ENCODE results near the gene SLCO3A1. TPM values are rescaled to one million over a fixed set of nuclear protein-coding genes. Genes with fewer than 3 reads are reported as not detected.

The SLCO3A1 gene
- total and polyA plus RNA-seq, 2 of the 8 experiments (the other 6 are each of a cell fraction or from before 2014, with no cell fraction given) = 15.1 to 20.4 TPM

- H2BK120ac ChIP-seq (replicated peaks; ENCODE audit: low read depth, low read length) = no peak overlapping the region
- H4K20me1 ChIP-seq (replicated peaks in 1 of 2; ENCODE audit: control insufficient read depth in 1 of 2, insufficient read depth in 2 of 2, low read length in 2 of 2) = peaks cover 0 to 5% of the 10 kb centered on the region in 2 experiments
- H3K18ac ChIP-seq (ENCODE audit: extremely low read depth, low read length) = 0 out of 2 replicates have a peak overlapping the region, but pooled peaks have one; percentile 52
- no peaks in the 10 kb centered on the region for H3K23me2 ChIP-seq (ENCODE audit: low read depth, low read length)
- H4K91ac ChIP-seq (replicated peaks; ENCODE audit: insufficient read length, low read length) = peak overlapping the region; percentile 26
- H3K23ac ChIP-seq (ENCODE audit: insufficient read length) = no peak overlapping the region
- no peak for DNase-seq (ENCODE audit: low read depth in 1 of 2, low spot score in 2 of 2)
- peaks cover 4% of the 10 kb centered on the region; the same call in 1 of the 2 replicates for H3K79me1 ChIP-seq (ENCODE audit: low read depth, low read length)
- H3K14ac ChIP-seq (ENCODE audit: insufficient read length) = no peak overlapping the region
- H3K79me2 ChIP-seq (ENCODE audit: control insufficient read depth in 1 of 2, insufficient read depth in 2 of 2, low read length in 2 of 2) = peaks cover 0 to 17% of the 10 kb centered on the region in 2 experiments; a peak in 2 of 4 replicates
- no peak overlapping the region for H2BK20ac ChIP-seq (ENCODE audit: low read length)
- no peak overlapping the region for H3K4ac ChIP-seq (replicated peaks; ENCODE audit: insufficient read length, low read depth, low read length)
- H3K4me2 ChIP-seq (ENCODE audit: insufficient read depth in 1 of 2, low read depth in 2 of 2, low read length in 2 of 2) = no peak overlapping the region
- ChIA-PET POLR2A (ENCODE audit: partially characterized antibody) (interaction anchor here (1.4 to 1.6 kb wide), 2 partner anchors 9 to 15 kb away, joined by 3 read pairs; no protein-coding TSS in a partner anchor), CTCF (ENCODE audit: partially characterized antibody) (interaction anchor here (0.7 to 10.1 kb wide), 7 partner anchors 8 to 210 kb away, joined by 3 to 108 read pairs (median 5); partner anchors contain the start of gene SLCO3A1)
- H3K36me3 ChIP-seq (ENCODE audit: control insufficient read depth in 2 of 4, insufficient read depth in 4 of 4, low read length in 3 of 4) = no peaks in the 10 kb centered on the region
- no peak overlapping the region for H2AFZ ChIP-seq (ENCODE audit: low read length)
- WGBS, 2 experiments (ENCODE audit: extremely low coverage in 1 of 2, insufficient coverage in 1 of 2, insufficient read length in 1 of 2, insufficient replicate concordance in 2 of 2, low coverage in 1 of 2, low lambda C conversion rate in 2 of 2, missing lambda C conversion rate in 1 of 2) = 90% methylated on average over 8 of the region's 8 CpGs; no CpG with 5 or more reads in 1 of the 2 experiments
- no peak overlapping the region; the same call in 1 of the 2 replicates for H2BK12ac ChIP-seq (ENCODE audit: low read depth, low read length)
- H2BK5ac ChIP-seq (ENCODE audit: low read depth, low read length) = no peak overlapping the region
- peaks cover 0 to 13% (median 9%) of the 10 kb centered on the region in 4 experiments; a peak in 6 of 7 replicates for H3K4me1 ChIP-seq (replicated peaks in 1 of 4; ENCODE audit: control insufficient read depth in 3 of 4, insufficient read depth in 4 of 4, low read length in 3 of 4)
- H3K9ac ChIP-seq (replicated peaks in 1 of 4; ENCODE audit: extremely low read depth in 1 of 4, low read depth in 3 of 4, low read length in 3 of 4) = no peak overlapping the region
- H3K56ac ChIP-seq (replicated peaks; ENCODE audit: insufficient read length, low read depth, low read length) = no peak overlapping the region
- H4K5ac ChIP-seq (ENCODE audit: insufficient read length, low read depth, low read length) = no peak overlapping the region
- no peak for FAIRE-seq
- H4K8ac ChIP-seq (ENCODE audit: extremely low read depth, insufficient read depth, low read length) = 0 out of 2 replicates have a peak overlapping the region, but pooled peaks have one; percentile 9
- H3K27ac ChIP-seq (ENCODE audit: low read depth, low read length) = no peak overlapping the region; the same call in 1 of the 2 replicates
- H2BK15ac ChIP-seq (ENCODE audit: low read length) = no peak overlapping the region; the same call in 1 of the 2 replicates
- no peak overlapping the region for H2AK5ac ChIP-seq (ENCODE audit: low read depth, low read length)
- no peaks in the 10 kb centered on the region for H3K27me3 ChIP-seq (replicated peaks in 1 of 4; ENCODE audit: control insufficient read depth in 3 of 4, extremely low read depth in 1 of 4, insufficient read depth in 3 of 4, low read length in 3 of 4)
- H3K4me3 ChIP-seq (ENCODE audit: extremely low read depth in 1 of 4, insufficient read depth in 2 of 4, low read depth in 3 of 4, low read length in 4 of 4) = no peak overlapping the region
- H3K9me3 ChIP-seq (ENCODE audit: insufficient read depth in 2 of 2, low read depth in 1 of 2, low read length in 1 of 2) = no peaks in the 10 kb centered on the region
- TF ChIP-seq SP2 (IDR thresholded peaks at IDR 0.05; ENCODE audit: low read length) (no peak), ATF2 (IDR thresholded peaks at IDR 0.05; ENCODE audit: low read length) (no peak), RNF2 (IDR thresholded peaks at IDR 0.05; ENCODE audit: borderline replicate concordance, low read depth, low read length, missing control alignments, poor library complexity, severe bottlenecking) (no peak), SP1 (IDR thresholded peaks at IDR 0.05; ENCODE audit: low read depth, low read length) (no peak), RAD21 (IDR thresholded peaks at IDR 0.05 in 1 of 2, conservative IDR thresholded peaks at IDR 0.05 in 1 of 2; ENCODE audit: low read depth in 2 of 2, low read length in 2 of 2) (no peak), EP300 (IDR thresholded peaks at IDR 0.05; ENCODE audit: borderline replicate concordance in 1 of 2, low read depth in 2 of 2, low read length in 2 of 2) (no peak), POLR2A (IDR thresholded peaks at IDR 0.05; ENCODE audit: control extremely low read depth in 1 of 2, low read depth in 2 of 2, low read length in 2 of 2) (no peak), CREB1 (IDR thresholded peaks at IDR 0.05) (no peak), BACH1 (IDR thresholded peaks at IDR 0.05; ENCODE audit: low read length) (no peak), TAF1 (IDR thresholded peaks at IDR 0.05; ENCODE audit: low read depth, low read length) (no peak), CBX8 (IDR thresholded peaks at IDR 0.05; ENCODE audit: borderline replicate concordance, low read depth, low read length) (no peak)
Observed at GRCh38 chr15:91866971-91867372, 13.5 kb downstream of the SLCO3A1 start.
